Measurements from ENCODE around the gene MRPL21. TPM values are rescaled to one million over a fixed set of nuclear protein-coding genes. Genes with fewer than 3 reads are reported as not detected.
A peak's percentile ranks its signal among the peaks of the same experiment; 100 is the strongest.

The MRPL21 gene
- polyA plus RNA-seq, 1 donor (not counting 4 experiments of a cell fraction or from before 2014, with no cell fraction given), result 120 TPM

- TF ChIP-seq, protein P1, sequence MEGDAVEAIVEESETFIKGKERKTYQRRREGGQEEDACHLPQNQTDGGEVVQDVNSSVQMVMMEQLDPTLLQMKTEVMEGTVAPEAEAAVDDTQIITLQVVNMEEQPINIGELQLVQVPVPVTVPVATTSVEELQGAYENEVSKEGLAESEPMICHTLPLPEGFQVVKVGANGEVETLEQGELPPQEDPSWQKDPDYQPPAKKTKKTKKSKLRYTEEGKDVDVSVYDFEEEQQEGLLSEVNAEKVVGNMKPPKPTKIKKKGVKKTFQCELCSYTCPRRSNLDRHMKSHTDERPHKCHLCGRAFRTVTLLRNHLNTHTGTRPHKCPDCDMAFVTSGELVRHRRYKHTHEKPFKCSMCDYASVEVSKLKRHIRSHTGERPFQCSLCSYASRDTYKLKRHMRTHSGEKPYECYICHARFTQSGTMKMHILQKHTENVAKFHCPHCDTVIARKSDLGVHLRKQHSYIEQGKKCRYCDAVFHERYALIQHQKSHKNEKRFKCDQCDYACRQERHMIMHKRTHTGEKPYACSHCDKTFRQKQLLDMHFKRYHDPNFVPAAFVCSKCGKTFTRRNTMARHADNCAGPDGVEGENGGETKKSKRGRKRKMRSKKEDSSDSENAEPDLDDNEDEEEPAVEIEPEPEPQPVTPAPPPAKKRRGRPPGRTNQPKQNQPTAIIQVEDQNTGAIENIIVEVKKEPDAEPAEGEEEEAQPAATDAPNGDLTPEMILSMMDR (optimal IDR thresholded peaks at IDR 0.05 in 1 of 3, IDR thresholded peaks at IDR 0.05 in 1 of 3, conservative IDR thresholded peaks at IDR 0.05 in 1 of 3; ENCODE audit: extremely low read depth in 1 of 3, insufficient read depth in 2 of 3, low read length in 3 of 3), result no peak
- TF ChIP-seq EZH2 (IDR thresholded peaks at IDR 0.05; ENCODE audit: low read length), result no peak
- no peaks in the 10 kb centered on the region for H3K27me3 ChIP-seq (ENCODE audit: control insufficient read depth, extremely low read depth, insufficient read depth, low read length)
- H3K4me1 ChIP-seq (ENCODE audit: control insufficient read depth, extremely low read depth, insufficient read depth, low read length), result peaks cover 15% of the 10 kb centered on the region
- no peaks in the 10 kb centered on the region for H4K20me1 ChIP-seq (ENCODE audit: control insufficient read depth, extremely low read depth, insufficient read depth, low read length)
- no peak overlapping the region for H3K4me3 ChIP-seq (ENCODE audit: control insufficient read depth in 2 of 3, extremely low read depth in 1 of 3, insufficient read depth in 2 of 3, low read depth in 1 of 3, low read length in 3 of 3)
- peaks cover 28% of the 10 kb centered on the region for H3K79me2 ChIP-seq (ENCODE audit: control insufficient read depth, insufficient read depth, low read length)
- no peak for DNase-seq (ENCODE audit: low read depth, low spot score)
- H3K9ac ChIP-seq (ENCODE audit: control insufficient read depth, extremely low read depth, insufficient read depth, low read length), result no peak overlapping the region
- dilution Hi-C loops (cut with MboI; ENCODE audit: extremely low pct_ligation_motif_present, low sequenced_read_pairs), result no loop called here
- H3K9me3 ChIP-seq (ENCODE audit: control insufficient read depth, low read depth, low read length), result no peaks in the 10 kb centered on the region
- no peak for FAIRE-seq
- peaks cover 22 to 23% of the 10 kb centered on the region in 2 experiments for H3K36me3 ChIP-seq (ENCODE audit: control insufficient read depth in 2 of 2, extremely low read depth in 1 of 2, insufficient read depth in 2 of 2, low read length in 2 of 2)
- no peak overlapping the region for H3K27ac ChIP-seq (ENCODE audit: control insufficient read depth, insufficient read depth, low read length)
- no peak overlapping the region for H3K4me2 ChIP-seq (ENCODE audit: control insufficient read depth, extremely low read depth, insufficient read depth, low read depth, low read length)
- H2AFZ ChIP-seq (ENCODE audit: control insufficient read depth, low read length), result no peak overlapping the region
- no peaks in the 10 kb centered on the region for H3K9me1 ChIP-seq (ENCODE audit: control insufficient read depth, extremely low read depth, insufficient read depth, low read length)
Measured at GRCh38 chr11:68908273-68908672, 4.6 kb upstream of the MRPL21 start.

DNA sequence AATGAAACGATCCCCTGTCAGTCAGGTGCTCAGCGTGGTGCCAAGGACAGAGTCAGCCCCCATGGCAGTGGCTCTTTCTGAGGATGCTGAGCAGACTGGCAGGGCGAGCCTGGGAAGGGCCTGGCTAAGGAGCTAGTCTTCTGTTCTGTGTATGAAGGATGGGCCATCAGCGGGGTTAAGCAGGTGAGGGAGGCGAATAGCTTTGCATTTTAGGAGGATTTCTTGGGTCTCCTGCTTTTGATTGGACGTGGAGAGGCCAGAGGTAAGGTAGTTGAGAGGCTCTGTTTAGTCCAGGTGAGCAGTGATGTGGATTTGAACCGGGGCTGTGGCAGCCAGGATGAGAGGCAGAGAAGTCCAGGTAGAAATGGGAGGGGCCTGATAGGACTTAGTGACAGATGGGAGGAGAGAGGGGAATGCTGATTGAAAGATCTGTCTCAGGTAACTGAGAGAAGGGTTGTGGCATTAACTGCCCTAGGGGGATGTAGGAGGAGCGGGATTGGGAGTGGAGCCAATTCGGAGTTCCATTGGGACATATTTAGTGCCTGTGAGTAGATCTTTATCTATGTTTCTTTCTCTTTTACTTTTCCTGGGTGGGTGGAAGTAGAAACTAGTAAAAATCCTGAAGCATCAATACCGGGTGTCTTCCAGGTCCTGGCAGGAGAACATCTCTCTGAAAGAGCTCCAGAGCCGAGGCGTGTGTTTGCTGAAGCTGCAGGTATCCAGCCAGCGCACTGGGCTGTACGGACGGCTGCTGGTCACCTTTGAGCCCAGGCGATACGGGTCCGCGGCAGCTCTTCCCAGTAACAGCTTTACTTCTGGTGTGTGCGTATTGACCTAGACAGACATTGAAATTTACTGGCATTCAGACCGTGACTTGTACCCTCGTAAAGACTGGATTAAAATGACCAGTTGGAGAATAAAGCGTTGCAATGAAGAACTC is 2.1 kb upstream of the MRPL21 start:
- peak overlapping the region; percentile 50 for H3K9ac ChIP-seq (ENCODE audit: control insufficient read depth, extremely low read depth, insufficient read depth, low read length)
- dilution Hi-C loops (cut with MboI; ENCODE audit: extremely low pct_ligation_motif_present, low sequenced_read_pairs), result no loop called here
- H3K4me3 ChIP-seq (ENCODE audit: control insufficient read depth in 2 of 3, extremely low read depth in 1 of 3, insufficient read depth in 2 of 3, low read depth in 1 of 3, low read length in 3 of 3), result peak overlapping the region in 2 of 3 experiments; percentile 92 to 96
- H3K27ac ChIP-seq (ENCODE audit: control insufficient read depth, insufficient read depth, low read length), result no peak overlapping the region
- no peaks in the 10 kb centered on the region for H3K9me3 ChIP-seq (ENCODE audit: control insufficient read depth, low read depth, low read length)
- no peaks in the 10 kb centered on the region for H4K20me1 ChIP-seq (ENCODE audit: control insufficient read depth, extremely low read depth, insufficient read depth, low read length)
- no peaks in the 10 kb centered on the region for H3K9me1 ChIP-seq (ENCODE audit: control insufficient read depth, extremely low read depth, insufficient read depth, low read length)
- DNase-seq (ENCODE audit: low read depth, low spot score), result no peak
- FAIRE-seq, result no peak
- H2AFZ ChIP-seq (ENCODE audit: control insufficient read depth, low read length), result no peak overlapping the region
- H3K36me3 ChIP-seq (ENCODE audit: control insufficient read depth in 2 of 2, extremely low read depth in 1 of 2, insufficient read depth in 2 of 2, low read length in 2 of 2), result peaks cover 18 to 20% of the 10 kb centered on the region in 2 experiments
- H3K27me3 ChIP-seq (ENCODE audit: control insufficient read depth, extremely low read depth, insufficient read depth, low read length), result no peaks in the 10 kb centered on the region
- H3K79me2 ChIP-seq (ENCODE audit: control insufficient read depth, insufficient read depth, low read length), result peaks cover 53% of the 10 kb centered on the region
- H3K4me1 ChIP-seq (ENCODE audit: control insufficient read depth, extremely low read depth, insufficient read depth, low read length), result peaks cover 19% of the 10 kb centered on the region
- TF ChIP-seq EZH2 (IDR thresholded peaks at IDR 0.05; ENCODE audit: low read length), result no peak
- TF ChIP-seq, protein P1 (optimal IDR thresholded peaks at IDR 0.05 in 1 of 3, IDR thresholded peaks at IDR 0.05 in 1 of 3, conservative IDR thresholded peaks at IDR 0.05 in 1 of 3; ENCODE audit: extremely low read depth in 1 of 3, insufficient read depth in 2 of 3, low read length in 3 of 3), result no peak
- peak overlapping the region; percentile 92 for H3K4me2 ChIP-seq (ENCODE audit: control insufficient read depth, extremely low read depth, insufficient read depth, low read depth, low read length)

Measured in keratinocyte (primary cell).